ENCODE results near the gene HNF4A. TPM values are rescaled to one million over a fixed set of nuclear protein-coding genes. Genes with fewer than 3 reads are reported as not detected.
A peak's percentile ranks its signal among the peaks of the same experiment; 100 is the strongest.

Gene HNF4A
- total and polyA plus RNA-seq, 9 donors = 0.07 to 1.5 (median 0.25) TPM

DNA sequence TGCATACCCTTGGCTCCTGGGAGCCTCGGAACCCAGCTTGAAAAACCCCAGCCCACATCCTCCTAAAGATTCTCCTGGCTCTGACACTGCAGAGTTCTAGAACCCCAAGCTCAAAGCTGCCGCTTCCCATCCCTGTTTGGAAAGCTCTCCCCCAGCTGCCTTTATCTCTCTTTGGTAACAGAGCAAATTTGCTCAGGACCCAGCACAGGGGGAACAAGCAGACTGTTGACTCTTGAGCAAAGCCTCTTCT, 38.9 kb downstream of the HNF4A start:
- H3K9me3 ChIP-seq = no peaks in the 10 kb centered on the region
- TF ChIP-seq, protein P1, sequence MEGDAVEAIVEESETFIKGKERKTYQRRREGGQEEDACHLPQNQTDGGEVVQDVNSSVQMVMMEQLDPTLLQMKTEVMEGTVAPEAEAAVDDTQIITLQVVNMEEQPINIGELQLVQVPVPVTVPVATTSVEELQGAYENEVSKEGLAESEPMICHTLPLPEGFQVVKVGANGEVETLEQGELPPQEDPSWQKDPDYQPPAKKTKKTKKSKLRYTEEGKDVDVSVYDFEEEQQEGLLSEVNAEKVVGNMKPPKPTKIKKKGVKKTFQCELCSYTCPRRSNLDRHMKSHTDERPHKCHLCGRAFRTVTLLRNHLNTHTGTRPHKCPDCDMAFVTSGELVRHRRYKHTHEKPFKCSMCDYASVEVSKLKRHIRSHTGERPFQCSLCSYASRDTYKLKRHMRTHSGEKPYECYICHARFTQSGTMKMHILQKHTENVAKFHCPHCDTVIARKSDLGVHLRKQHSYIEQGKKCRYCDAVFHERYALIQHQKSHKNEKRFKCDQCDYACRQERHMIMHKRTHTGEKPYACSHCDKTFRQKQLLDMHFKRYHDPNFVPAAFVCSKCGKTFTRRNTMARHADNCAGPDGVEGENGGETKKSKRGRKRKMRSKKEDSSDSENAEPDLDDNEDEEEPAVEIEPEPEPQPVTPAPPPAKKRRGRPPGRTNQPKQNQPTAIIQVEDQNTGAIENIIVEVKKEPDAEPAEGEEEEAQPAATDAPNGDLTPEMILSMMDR (IDR thresholded peaks at IDR 0.05) = no peak
- TF ChIP-seq POLR2A (IDR thresholded peaks at IDR 0.05) (no peak), EP300 (IDR thresholded peaks at IDR 0.05) (no peak)
- H3K4me3 ChIP-seq = no peak overlapping the region
- WGBS, 3 donors = 17 to 39% (median 20%) methylated on average over 2 of the region's 2 CpGs
- H3K27me3 ChIP-seq = no peaks in the 10 kb centered on the region
- H3K4me1 ChIP-seq (ENCODE audit: insufficient read depth) = peaks cover 16% of the 10 kb centered on the region
- no peaks in the 10 kb centered on the region for H3K36me3 ChIP-seq
- peak overlapping the region in 1 of 2 donors; percentile 32 for H3K27ac ChIP-seq
- intact Hi-C loops (cut with DNase I) = loop anchor here in 1 of 4 donors (10.0 kb wide), 1 partner anchor 220 kb away; no protein-coding TSS in a partner anchor
- DNase-seq = no peak

DNA sequence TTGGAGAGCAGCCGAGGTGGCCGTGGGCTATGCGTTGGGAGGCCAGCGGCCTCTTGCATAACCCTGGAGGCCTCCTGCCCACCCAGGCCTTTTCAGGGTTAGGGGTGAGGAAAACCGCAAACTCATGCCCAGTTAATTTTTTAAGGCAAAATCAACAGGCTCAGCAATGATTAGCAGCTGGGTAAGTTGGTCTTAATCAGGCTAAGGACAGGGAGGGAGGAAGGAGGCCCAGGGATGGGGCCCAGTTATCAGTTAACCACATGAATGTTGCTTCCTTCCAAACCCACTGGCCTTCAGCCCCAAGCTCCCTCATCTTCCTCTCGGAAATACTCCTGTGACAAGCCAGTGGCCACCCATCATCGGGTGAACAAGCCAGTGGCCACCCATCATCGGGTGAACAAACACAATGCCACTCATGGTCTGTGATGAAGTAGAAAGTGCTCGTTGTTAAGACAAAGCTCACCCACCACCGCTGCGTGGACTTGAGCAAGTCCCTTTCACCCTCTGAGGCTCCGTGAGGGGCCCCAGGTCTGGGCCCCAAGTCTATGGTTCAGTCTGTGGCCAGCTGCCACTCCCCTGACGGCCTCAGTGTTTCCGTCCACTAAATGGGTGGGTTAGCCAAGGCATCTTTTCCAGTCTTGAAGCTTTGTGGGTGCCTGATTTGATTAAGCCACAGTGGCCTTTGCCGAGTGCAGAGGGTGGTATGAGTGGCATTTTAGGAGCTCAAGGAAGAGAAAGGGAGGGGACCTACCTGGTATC, 39.4 kb downstream of the HNF4A start:
- Histone ChIP-seq H3K9me3 (no peaks in the 10 kb centered on the region), H3K27ac (peak overlapping the region; percentile 21 to 32), H3K27me3 (no peaks in the 10 kb centered on the region), H3K4me1 (ENCODE audit: insufficient read depth) (peaks cover 16% of the 10 kb centered on the region), H3K4me3 (no peak overlapping the region), H3K36me3 (no peaks in the 10 kb centered on the region)
- DNase-seq = peak; percentile 70 to 86 (median 81)
- 52 to 54% (median 53%) methylated on average over 14 to 15 of the region's 15 CpGs for WGBS, 3 donors
- no peak for TF ChIP-seq POLR2A (IDR thresholded peaks at IDR 0.05)
- TF ChIP-seq, protein P1 (IDR thresholded peaks at IDR 0.05) = no peak
- intact Hi-C loops (cut with DNase I) = loop anchor here in 1 of 4 donors (10.0 kb wide), 1 partner anchor 220 kb away; no protein-coding TSS in a partner anchor

DNA sequence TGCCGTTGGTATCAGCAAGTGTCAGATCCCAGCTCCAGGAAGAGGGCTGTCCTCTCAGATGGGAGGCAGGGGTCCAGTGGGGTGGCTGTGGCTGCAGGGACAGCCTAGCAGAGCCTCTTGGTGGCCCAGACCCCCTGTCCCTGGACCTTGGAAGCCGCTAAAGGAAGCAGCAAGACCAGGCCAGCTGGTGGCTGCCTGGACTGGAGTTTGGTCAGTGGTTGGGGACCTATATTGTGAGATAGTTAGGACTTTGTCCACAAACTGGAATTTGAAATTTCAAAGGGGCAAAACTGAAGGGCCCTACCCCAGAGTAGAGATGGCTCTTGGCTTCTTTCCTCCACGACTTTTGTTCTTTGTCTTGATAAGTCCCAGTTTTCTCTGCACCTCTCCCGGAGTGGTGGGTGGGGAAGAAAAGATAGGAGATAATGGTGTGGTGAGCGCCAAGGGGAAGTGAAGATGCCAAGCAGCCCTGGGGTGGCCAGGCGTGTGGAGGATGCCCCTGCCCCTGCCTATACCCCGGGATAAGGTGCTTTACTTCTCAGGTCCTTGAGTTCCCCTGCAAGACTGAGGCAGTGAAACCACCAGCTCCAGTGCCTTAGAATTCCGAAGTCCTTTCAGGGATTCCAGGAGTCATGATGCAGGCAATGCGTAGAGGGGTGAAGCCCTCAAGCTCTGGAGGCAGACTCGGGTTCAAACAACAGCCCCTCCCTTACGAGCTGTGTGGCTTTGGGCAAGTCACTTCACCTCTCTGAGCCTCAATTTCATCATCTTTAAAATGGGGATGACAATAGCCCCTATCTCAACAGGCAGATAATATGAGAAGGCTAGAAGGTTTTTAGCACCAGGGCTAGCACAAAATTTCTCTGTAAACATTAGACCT, 40.2 kb downstream of the HNF4A start:
- no peak for TF ChIP-seq EP300 (IDR thresholded peaks at IDR 0.05)
- TF ChIP-seq POLR2A (IDR thresholded peaks at IDR 0.05) = no peak
- TF ChIP-seq, protein P1 (IDR thresholded peaks at IDR 0.05) = no peak
- intact Hi-C loops (cut with DNase I) = loop anchor here in 1 of 4 donors (10.0 kb wide), 1 partner anchor 219 kb away; no protein-coding TSS in a partner anchor

DNA sequence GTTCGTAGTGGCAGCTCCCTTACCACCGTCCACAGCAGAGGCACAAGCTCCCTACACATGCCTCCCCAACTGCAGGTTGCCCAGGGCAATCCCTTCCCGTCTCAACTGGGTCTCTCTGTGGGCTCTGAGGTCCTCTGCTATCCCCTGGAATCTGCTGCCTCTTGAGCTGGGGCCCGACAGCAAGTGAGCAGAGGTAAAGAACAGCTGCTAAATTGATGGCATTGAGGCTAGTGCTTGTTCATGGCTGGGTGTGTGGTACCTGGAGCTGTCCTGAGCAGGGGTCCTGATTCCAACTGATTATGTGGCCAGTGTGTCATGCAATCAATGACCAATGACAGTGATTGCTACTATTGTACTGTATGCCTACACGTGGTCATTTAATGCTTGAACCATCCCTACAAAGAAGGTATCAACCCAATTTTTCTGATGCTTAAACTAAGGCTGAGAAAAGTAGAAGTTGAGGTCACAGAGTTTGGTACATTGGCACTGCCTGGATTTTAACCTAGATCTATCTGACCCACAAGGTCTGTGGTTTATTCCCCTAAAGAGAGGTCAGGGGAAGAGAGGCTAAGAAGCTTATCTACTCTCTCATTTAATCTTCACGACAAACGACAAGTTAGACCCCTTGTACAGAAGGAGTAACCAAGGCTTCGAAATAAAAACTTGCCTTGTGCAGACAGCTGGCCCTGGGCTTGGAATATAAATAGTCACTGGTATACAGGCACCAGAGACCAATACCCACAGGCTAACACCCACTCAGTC, 41.1 kb downstream of the HNF4A start:
- TF ChIP-seq EP300 (IDR thresholded peaks at IDR 0.05) (no peak), POLR2A (IDR thresholded peaks at IDR 0.05) (no peak)
- TF ChIP-seq, protein P1 (IDR thresholded peaks at IDR 0.05) = no peak
- DNase-seq = no peak

More for the DNA sequence above, 40.2 kb downstream of the HNF4A start:
- H3K36me3 ChIP-seq = no peaks in the 10 kb centered on the region
- no peaks in the 10 kb centered on the region for H3K9me3 ChIP-seq
- no peaks in the 10 kb centered on the region for H3K27me3 ChIP-seq
- H3K4me3 ChIP-seq = no peak overlapping the region
- DNase-seq = no peak
- H3K4me1 ChIP-seq (ENCODE audit: insufficient read depth) = peaks cover 16% of the 10 kb centered on the region
- WGBS, 3 donors = 72 to 76% (median 74%) methylated on average over 11 of the region's 11 CpGs
- peak overlapping the region in 1 of 2 donors; percentile 21 for H3K27ac ChIP-seq

More for the DNA sequence above, 41.1 kb downstream of the HNF4A start:
- Histone ChIP-seq H3K9me3 (no peaks in the 10 kb centered on the region), H3K36me3 (no peaks in the 10 kb centered on the region), H3K27me3 (no peaks in the 10 kb centered on the region), H3K4me1 (ENCODE audit: insufficient read depth) (peaks cover 16% of the 10 kb centered on the region), H3K4me3 (no peak overlapping the region), H3K27ac (no peak overlapping the region)
- 51 to 65% (median 53%) methylated on average over 8 of the region's 8 CpGs for WGBS, 3 donors
- intact Hi-C loops (cut with DNase I) = loop anchor here in 1 of 4 donors (10.0 kb wide), 1 partner anchor 218 kb away; no protein-coding TSS in a partner anchor

Data from ovary (tissue), 9 donors.